Measurements from ENCODE around the gene COX6B1.

- TF ChIP-seq, protein P1, sequence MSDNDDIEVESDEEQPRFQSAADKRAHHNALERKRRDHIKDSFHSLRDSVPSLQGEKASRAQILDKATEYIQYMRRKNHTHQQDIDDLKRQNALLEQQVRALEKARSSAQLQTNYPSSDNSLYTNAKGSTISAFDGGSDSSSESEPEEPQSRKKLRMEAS (IDR thresholded peaks at IDR 0.05; ENCODE audit: low read depth, low read length) = no peak
- TF ChIP-seq CTCF (IDR thresholded peaks at IDR 0.05; ENCODE audit: low read depth, low read length) = no peak
- TF ChIP-seq POLR2A (IDR thresholded peaks at IDR 0.05; ENCODE audit: extremely low read depth, insufficient read length) = no peak
Measured at GRCh38 chr19:35642798-35643254, 5.3 kb upstream of the COX6B1 start.

All from NB4 (cell line).